ENCODE measurements around the gene FGFRL1. TPM values are rescaled to one million over a fixed set of nuclear protein-coding genes. Genes with fewer than 3 reads are reported as not detected.

Gene FGFRL1
- total RNA-seq, 1 donor from 2014 or later, result 14.2 TPM

GRCh38 chr4:1055721-1056590 is 44.5 kb downstream of the FGFRL1 start:
- DNase-seq (ENCODE audit: low read depth) (no peak), FAIRE-seq (no peak)

GRCh38 chr4:1056671-1057402 is 45.4 kb downstream of the FGFRL1 start:
- Histone ChIP-seq H3K4me3 (ENCODE audit: low read depth, low read length) (no peak overlapping the region), H3K27me3 (ENCODE audit: control insufficient read depth, insufficient read depth, low read length) (peaks cover 35% of the 10 kb centered on the region), H3K36me3 (ENCODE audit: control insufficient read depth, insufficient read depth, low read length) (no peaks in the 10 kb centered on the region)
- DNase-seq (ENCODE audit: low read depth), result no peak
- FAIRE-seq, result no peak
- TF ChIP-seq CTCF (IDR thresholded peaks at IDR 0.05; ENCODE audit: insufficient read depth, low read length, severe bottlenecking), result no peak

More at GRCh38 chr4:1055721-1056590, 44.5 kb downstream of the FGFRL1 start:
- Histone ChIP-seq H3K36me3 (ENCODE audit: control insufficient read depth, insufficient read depth, low read length) (no peaks in the 10 kb centered on the region), H3K4me3 (ENCODE audit: low read depth, low read length) (no peak overlapping the region), H3K27me3 (ENCODE audit: control insufficient read depth, insufficient read depth, low read length) (peaks cover 33% of the 10 kb centered on the region)
- no peak for TF ChIP-seq CTCF (IDR thresholded peaks at IDR 0.05; ENCODE audit: insufficient read depth, low read length, severe bottlenecking)

- Histone ChIP-seq H3K36me3 (ENCODE audit: control insufficient read depth, insufficient read depth, low read length) (no peaks in the 10 kb centered on the region), H3K27me3 (ENCODE audit: control insufficient read depth, insufficient read depth, low read length) (peaks cover 31% of the 10 kb centered on the region), H3K4me3 (ENCODE audit: low read depth, low read length) (no peak overlapping the region)
- no peak for FAIRE-seq
- no peak for DNase-seq (ENCODE audit: low read depth)
- no peak for TF ChIP-seq CTCF (IDR thresholded peaks at IDR 0.05; ENCODE audit: insufficient read depth, low read length, severe bottlenecking)
Observed at GRCh38 chr4:1057403-1057745, 45.9 kb downstream of the FGFRL1 start.

- peaks cover 21% of the 10 kb centered on the region for H3K27me3 ChIP-seq (ENCODE audit: control insufficient read depth, insufficient read depth, low read length)
- no peaks in the 10 kb centered on the region for H3K36me3 ChIP-seq (ENCODE audit: control insufficient read depth, insufficient read depth, low read length)
- TF ChIP-seq CTCF (IDR thresholded peaks at IDR 0.05; ENCODE audit: insufficient read depth, low read length, severe bottlenecking), result no peak
- DNase-seq (ENCODE audit: low read depth) (peak; percentile 41), FAIRE-seq (no peak)
- H3K4me3 ChIP-seq (ENCODE audit: low read depth, low read length), result no peak overlapping the region
Observed at GRCh38 chr4:1058198-1058996, 47.0 kb downstream of the FGFRL1 start.

- no peaks in the 10 kb centered on the region for H3K36me3 ChIP-seq (ENCODE audit: control insufficient read depth, insufficient read depth, low read length)
- no peak overlapping the region for H3K4me3 ChIP-seq (ENCODE audit: low read depth, low read length)
- DNase-seq (ENCODE audit: low read depth) (no peak), FAIRE-seq (no peak)
- no peak for TF ChIP-seq CTCF (IDR thresholded peaks at IDR 0.05; ENCODE audit: insufficient read depth, low read length, severe bottlenecking)
- peaks cover 16% of the 10 kb centered on the region for H3K27me3 ChIP-seq (ENCODE audit: control insufficient read depth, insufficient read depth, low read length)
Observed at GRCh38 chr4:1058997-1059665, 47.7 kb downstream of the FGFRL1 start.
